Suprapubic skin (tissue), 4 donors: ENCODE data around the gene HACL1.

Experiments
- CTCF ChIP-seq, 2 donors: fragments of 200-600 bp in 1 of 2; fragments of 450-650 bp in 1 of 2; sonication (generic) in 1 of 2; IDR thresholded peaks; one replicate each; pipeline ENCODE4 v1.5.1; 2016 to 2019; ENCODE audit warnings: antibody characterized with exemption in 2 of 2, mild to moderate bottlenecking in 1 of 2, moderate library complexity in 1 of 2
- EP300 ChIP-seq: sonication (generic); formaldehyde crosslinking; IDR thresholded peaks from one replicate; pipeline ENCODE4 v1.6.1; 2017; ENCODE audit warnings: antibody characterized with exemption
- POLR2A ChIP-seq, 2 donors: fragments of 450-650 bp; IDR thresholded peaks; one replicate each; pipeline ENCODE4 v1.6.1; 2017; ENCODE audit warnings: antibody characterized with exemption in 2 of 2, mild to moderate bottlenecking in 2 of 2, moderate library complexity in 2 of 2
- POLR2AphosphoS5 ChIP-seq, 3 donors: sonication (generic); formaldehyde crosslinking; IDR thresholded peaks; one replicate each; pipeline ENCODE4 v1.6.1; 2017; ENCODE audit warnings: antibody characterized with exemption in 3 of 3

- TF ChIP-seq CTCF (IDR thresholded peaks at IDR 0.05) (no peak), POLR2A (IDR thresholded peaks at IDR 0.05) (no peak), POLR2AphosphoS5 (IDR thresholded peaks at IDR 0.05) (no peak), EP300 (no peak)
Observed at GRCh38 chr3:15520185-15520584, 81.2 kb downstream of the HACL1 start.
